ENCODE results near the gene TACC3. TPM values are rescaled to one million over a fixed set of nuclear protein-coding genes. Genes with fewer than 3 reads are reported as not detected.

The TACC3 gene
- total RNA-seq, 4 donors from 2014 or later, result 4.6 to 15.6 (median 7.3) TPM

DNA sequence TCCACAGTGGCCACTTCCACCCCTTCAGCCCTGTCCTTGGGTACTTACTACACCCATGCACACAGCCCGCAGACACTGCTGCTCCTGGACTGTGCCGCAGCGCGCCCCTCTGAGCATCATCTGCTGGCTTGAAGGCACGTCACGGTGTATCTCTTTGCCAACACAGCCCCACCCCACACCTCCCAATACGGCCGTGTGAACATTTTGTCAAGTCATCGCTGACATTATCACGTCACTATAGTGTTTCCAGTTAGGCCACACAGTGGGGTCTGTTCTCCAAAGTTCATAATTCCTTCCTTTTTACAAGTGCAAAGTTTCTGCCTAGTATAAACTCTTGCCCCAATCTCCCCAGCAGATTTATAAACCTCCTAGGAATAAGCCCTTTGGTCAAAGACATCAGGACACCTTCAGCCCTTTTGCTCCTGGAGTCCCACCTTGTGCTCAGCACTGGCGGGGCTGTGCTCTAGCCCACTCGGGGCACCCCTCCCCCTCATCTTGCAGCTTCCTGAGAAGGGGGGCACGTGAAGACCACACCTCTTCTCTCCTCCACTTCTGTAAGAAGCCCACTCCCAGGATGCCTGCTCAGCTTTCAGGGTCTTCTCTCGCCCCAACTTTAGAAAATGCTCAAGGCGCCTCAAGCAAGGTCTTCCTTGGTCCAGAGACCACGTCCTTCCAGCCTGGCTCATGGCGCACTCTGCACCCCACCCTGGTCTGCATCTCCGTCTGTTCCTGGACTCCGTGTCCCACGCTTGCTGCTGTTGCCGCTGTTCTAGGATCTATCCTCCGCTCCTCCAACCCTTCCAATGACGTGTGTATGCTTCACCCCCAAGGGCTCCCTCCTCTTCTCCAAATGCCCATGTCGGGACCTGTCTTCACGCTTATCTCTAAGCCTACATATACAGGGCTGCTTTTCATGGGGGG lies 44.5 kb upstream of the TACC3 start:
- TF ChIP-seq POLR2A (IDR thresholded peaks at IDR 0.05), result no peak
- no peak for TF ChIP-seq CTCF (IDR thresholded peaks at IDR 0.05)
- H3K27ac ChIP-seq, result no peak overlapping the region
- DNase-seq, result no peak
- H3K27me3 ChIP-seq, result no peaks in the 10 kb centered on the region
- H3K4me3 ChIP-seq, result no peak overlapping the region
- intact Hi-C loops (cut with DNase I; ENCODE audit: low total_unique reads), result no loop called here
- no peaks in the 10 kb centered on the region for H3K4me1 ChIP-seq
- H3K9me3 ChIP-seq, result no peaks in the 10 kb centered on the region
- H3K36me3 ChIP-seq, result no peaks in the 10 kb centered on the region

- Histone ChIP-seq H3K4me3 (no peak overlapping the region), H3K9me3 (no peaks in the 10 kb centered on the region), H3K27ac (no peak overlapping the region), H3K27me3 (no peaks in the 10 kb centered on the region), H3K36me3 (no peaks in the 10 kb centered on the region), H3K4me1 (no peaks in the 10 kb centered on the region)
- DNase-seq, result no peak
- intact Hi-C loops (cut with DNase I; ENCODE audit: low total_unique reads), result no loop called here
- TF ChIP-seq POLR2A (IDR thresholded peaks at IDR 0.05), result no peak
- no peak for TF ChIP-seq CTCF (IDR thresholded peaks at IDR 0.05)
Measured at GRCh38 chr4:1678244-1678643, 43.1 kb upstream of the TACC3 start.

- no peak for DNase-seq
Measured at GRCh38 chr4:1682860-1683259, 38.5 kb upstream of the TACC3 start.

GRCh38 chr4:1683261-1683735 lies 38.0 kb upstream of the TACC3 start:
- no peaks in the 10 kb centered on the region for H3K27me3 ChIP-seq
- H3K36me3 ChIP-seq, result no peaks in the 10 kb centered on the region
- TF ChIP-seq POLR2A (IDR thresholded peaks at IDR 0.05), result no peak
- no peak for TF ChIP-seq CTCF (IDR thresholded peaks at IDR 0.05)
- peak overlapping the region; percentile 82 to 84 for H3K27ac ChIP-seq
- no peaks in the 10 kb centered on the region for H3K9me3 ChIP-seq
- peaks cover 0 to 8% of the 10 kb centered on the region in 2 donors for H3K4me1 ChIP-seq
- DNase-seq, result peak; percentile 58 to 65
- H3K4me3 ChIP-seq, result peak overlapping the region; percentile 63 to 91
- intact Hi-C loops (cut with DNase I; ENCODE audit: low total_unique reads), result no loop called here

More at GRCh38 chr4:1682860-1683259, 38.5 kb upstream of the TACC3 start:
- Histone ChIP-seq H3K27me3 (no peaks in the 10 kb centered on the region), H3K4me1 (peaks cover 0 to 8% of the 10 kb centered on the region in 2 donors), H3K4me3 (peak overlapping the region in 1 of 2 donors; percentile 91), H3K27ac (peak overlapping the region; percentile 82 to 84), H3K36me3 (no peaks in the 10 kb centered on the region), H3K9me3 (no peaks in the 10 kb centered on the region)
- intact Hi-C loops (cut with DNase I; ENCODE audit: low total_unique reads), result no loop called here
- TF ChIP-seq POLR2A (IDR thresholded peaks at IDR 0.05), result no peak
- no peak for TF ChIP-seq CTCF (IDR thresholded peaks at IDR 0.05)

All from uterus (tissue), 4 donors.